Activated CD8-positive, alpha-beta memory T cell treated with anti-CD3 and anti-CD28 coated beads, Interleukin-2, amount 10 ng/mL, durations not matched to agents 7 days and 5 days (primary cell): ENCODE results near the gene ZNF26. TPM values are rescaled to one million over a fixed set of nuclear protein-coding genes. Genes with fewer than 3 reads are reported as not detected.
"Not testable (repeated sequence)": the region's sequence is repeated elsewhere in the genome, so short reads cannot be mapped to it uniquely, and the experiment has no call there.

Experiments used
- ATAC-seq: fragments of 150-1000 bp; cut with Tn5 transposase; one replicate; pipeline ENCODE4 v1.10.0; 2021; ENCODE audit warnings: moderate library complexity
- CTCF ChIA-PET: fragments of 350-600 bp; sonication (Branson Sonifier 250); formaldehyde crosslinking; loops from one replicate; lab custom pipeline; 2021; ENCODE audit warnings: antibody characterized with exemption; lab: Charles Lee
- DNase-seq: peaks from one replicate; pipeline ENCODE4 v3.0.0-alpha.2; 2020
- H3K27ac Mint-ChIP-seq: one replicate; pipeline ENCODE4 v1.8.0; 2021; ENCODE audit warnings: mild to moderate bottlenecking, mixed read lengths
- H3K27me3 Mint-ChIP-seq: one replicate; pipeline ENCODE4 v1.8.0; 2021; ENCODE audit warnings: mixed read lengths
- H3K36me3 Mint-ChIP-seq: one replicate; pipeline ENCODE4 v1.8.0; 2021; ENCODE audit warnings: mild to moderate bottlenecking, mixed read lengths
- H3K4me1 Mint-ChIP-seq: one replicate; pipeline ENCODE4 v1.8.0; 2021; ENCODE audit warnings: mixed read lengths
- H3K4me3 Mint-ChIP-seq: one replicate; pipeline ENCODE4 v1.8.0; 2021; ENCODE audit warnings: mild to moderate bottlenecking, moderate library complexity, mixed read lengths
- H3K9me3 Mint-ChIP-seq: one replicate; pipeline ENCODE4 v1.8.0; 2022; ENCODE audit warnings: low read depth, mixed read lengths
- total RNA-seq, 2 experiments: library from RNA; stranded (reverse); gene quantifications; one replicate each; pipeline ENCODE4 v1.2.3, GENCODE V29; 2021

The ZNF26 gene
- total RNA-seq, 2 experiments from 2014 or later: 14.6 to 22.1 TPM

DNA sequence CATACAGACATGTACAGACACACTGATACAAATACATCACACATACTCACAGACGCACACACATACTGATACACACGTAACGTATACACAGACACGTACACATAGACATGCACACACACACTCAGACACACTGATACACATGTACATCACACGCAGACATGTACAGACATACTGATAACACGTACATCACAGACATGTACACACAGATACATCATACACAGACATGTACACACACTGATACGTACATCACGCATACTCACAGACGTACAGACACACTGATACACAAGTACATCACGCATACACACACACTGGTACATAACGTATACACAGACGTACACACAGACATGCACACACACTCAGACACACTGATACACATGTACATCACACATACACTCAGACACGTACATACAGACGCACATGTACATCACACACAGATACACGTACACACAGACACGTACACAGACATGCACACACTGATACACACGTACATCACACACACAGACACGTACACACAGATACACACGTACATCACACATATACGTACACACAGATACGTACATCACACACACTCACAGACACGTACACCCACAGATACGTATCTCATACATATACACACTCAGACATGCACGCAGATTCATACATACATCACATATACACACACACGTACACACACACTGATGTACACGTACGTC lies 35.2 kb upstream of the ZNF26 start:
- H3K4me3 Mint-ChIP-seq: no peak overlapping the region
- H3K4me1 Mint-ChIP-seq: peaks cover 13% of the 10 kb centered on the region
- peaks cover 38% of the 10 kb centered on the region for H3K36me3 Mint-ChIP-seq
- DNase-seq (no peak), ATAC-seq (no peak)
- CTCF ChIA-PET: no interaction called here
- H3K9me3 Mint-ChIP-seq: peaks cover 21% of the 10 kb centered on the region
- H3K27ac Mint-ChIP-seq: no peak overlapping the region
- no peaks in the 10 kb centered on the region for H3K27me3 Mint-ChIP-seq

DNA sequence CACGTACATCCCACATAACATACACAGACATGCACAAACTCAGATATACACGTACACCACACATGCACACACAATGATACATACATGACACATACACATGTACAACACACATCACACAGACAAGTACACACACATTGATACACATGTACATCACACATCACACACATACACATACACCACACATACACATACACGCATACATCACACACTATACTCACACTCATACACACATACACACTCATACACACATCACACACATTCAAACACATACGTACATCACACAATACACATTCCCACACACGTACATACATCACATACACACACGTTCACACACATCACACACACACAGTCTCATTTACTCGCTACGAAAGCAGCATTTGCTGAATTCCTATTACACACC lies 34.5 kb upstream of the ZNF26 start:
- Mint-ChIP-seq H3K4me3 (no peak overlapping the region), H3K27ac (no peak overlapping the region), H3K36me3 (peaks cover 37% of the 10 kb centered on the region), H3K4me1 (peaks cover 15% of the 10 kb centered on the region), H3K9me3 (peaks cover 20% of the 10 kb centered on the region), H3K27me3 (no peaks in the 10 kb centered on the region)
- ATAC-seq (no peak), DNase-seq (no peak)
- CTCF ChIA-PET: no interaction called here

DNA sequence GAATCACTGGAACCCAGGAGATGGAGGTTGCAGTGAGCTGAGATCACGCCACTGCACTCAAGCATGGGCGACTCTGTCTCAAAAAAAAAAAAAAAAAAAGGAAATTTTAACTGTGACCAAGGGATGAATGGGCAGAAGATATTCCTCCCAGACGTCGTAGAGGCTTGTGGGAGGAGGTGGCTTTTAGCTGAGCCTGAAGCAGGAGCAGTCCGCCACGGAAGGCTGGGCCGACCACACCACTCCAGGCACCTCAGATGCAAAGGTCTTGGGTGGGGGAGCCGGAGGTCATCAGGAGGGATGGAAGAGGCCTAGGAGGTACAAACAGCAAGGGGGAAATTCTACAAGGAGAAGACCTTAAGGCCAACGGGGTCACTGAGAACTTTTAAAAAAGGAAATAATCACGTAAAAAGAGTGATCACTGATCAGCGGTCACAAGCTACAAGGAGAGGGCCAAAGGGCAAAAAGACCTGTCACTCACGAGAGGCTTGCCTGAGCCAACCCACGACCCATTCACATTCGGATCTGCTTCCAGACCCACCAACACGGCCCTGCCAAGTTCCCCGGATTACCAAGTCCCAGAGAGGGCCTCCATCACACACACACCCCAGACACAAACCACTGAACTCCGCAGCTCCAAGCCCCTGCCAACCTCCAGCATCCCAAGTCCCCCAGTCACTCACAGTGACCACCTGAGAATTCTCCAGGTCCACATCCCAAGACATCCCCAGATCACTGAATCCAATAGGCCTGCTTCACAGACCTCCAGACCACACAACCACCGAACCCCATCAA lies 33.6 kb upstream of the ZNF26 start:
- Mint-ChIP-seq H3K9me3 (peaks cover 21% of the 10 kb centered on the region), H3K36me3 (peaks cover 40% of the 10 kb centered on the region), H3K4me3 (no peak overlapping the region)

DNA sequence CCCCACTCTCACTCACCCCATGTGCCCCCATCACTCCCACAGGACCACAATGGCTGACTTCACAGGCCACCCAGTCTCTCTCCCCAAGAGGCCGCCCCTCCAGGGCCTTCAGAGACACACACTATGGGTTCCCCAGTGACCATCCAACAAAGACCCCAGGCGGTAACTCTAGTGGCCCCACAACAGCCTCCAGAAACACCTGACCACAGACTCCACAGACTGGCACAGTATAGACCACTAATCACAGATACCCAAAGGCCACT lies 33.1 kb upstream of the ZNF26 start:
- H3K36me3 Mint-ChIP-seq: peaks cover 37% of the 10 kb centered on the region
- ATAC-seq (no peak), DNase-seq (no peak)
- H3K9me3 Mint-ChIP-seq: peaks cover 18% of the 10 kb centered on the region
- H3K27me3 Mint-ChIP-seq: no peaks in the 10 kb centered on the region
- no peak overlapping the region for H3K4me3 Mint-ChIP-seq
- CTCF ChIA-PET: no interaction called here
- no peak overlapping the region for H3K27ac Mint-ChIP-seq
- H3K4me1 Mint-ChIP-seq: peaks cover 19% of the 10 kb centered on the region

More for the DNA sequence above, 33.6 kb upstream of the ZNF26 start:
- Mint-ChIP-seq H3K27ac (no peak overlapping the region), H3K27me3 (no peaks in the 10 kb centered on the region), H3K4me1 (peaks cover 19% of the 10 kb centered on the region)
- ATAC-seq: no peak
- DNase-seq: no peak
- CTCF ChIA-PET: no interaction called here

DNA sequence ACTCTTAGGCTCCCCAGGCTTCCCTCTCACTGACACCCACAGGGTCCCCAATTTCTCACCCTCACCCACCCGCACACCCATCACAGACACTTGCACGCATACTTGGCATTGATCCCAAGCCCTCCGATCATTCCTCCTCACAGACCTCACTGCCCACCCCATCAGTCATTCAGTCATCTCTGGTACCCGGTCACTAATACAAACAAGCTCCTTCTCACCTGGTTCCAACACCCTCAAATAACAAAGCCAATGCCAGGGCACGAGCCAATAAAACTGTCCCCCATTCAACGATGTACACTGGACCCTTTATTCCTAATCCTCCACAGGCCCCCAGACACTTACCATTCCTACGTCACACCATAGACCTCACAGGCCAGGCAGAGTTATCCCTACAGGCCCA lies 32.4 kb upstream of the ZNF26 start:
- H3K4me1 Mint-ChIP-seq: peaks cover 19% of the 10 kb centered on the region
- H3K9me3 Mint-ChIP-seq: peaks cover 13% of the 10 kb centered on the region
- H3K36me3 Mint-ChIP-seq: peaks cover 30% of the 10 kb centered on the region
- no peaks in the 10 kb centered on the region for H3K27me3 Mint-ChIP-seq
- DNase-seq (no peak), ATAC-seq (no peak)
- no peak overlapping the region for H3K4me3 Mint-ChIP-seq
- H3K27ac Mint-ChIP-seq: no peak overlapping the region
- CTCF ChIA-PET: no interaction called here

DNA sequence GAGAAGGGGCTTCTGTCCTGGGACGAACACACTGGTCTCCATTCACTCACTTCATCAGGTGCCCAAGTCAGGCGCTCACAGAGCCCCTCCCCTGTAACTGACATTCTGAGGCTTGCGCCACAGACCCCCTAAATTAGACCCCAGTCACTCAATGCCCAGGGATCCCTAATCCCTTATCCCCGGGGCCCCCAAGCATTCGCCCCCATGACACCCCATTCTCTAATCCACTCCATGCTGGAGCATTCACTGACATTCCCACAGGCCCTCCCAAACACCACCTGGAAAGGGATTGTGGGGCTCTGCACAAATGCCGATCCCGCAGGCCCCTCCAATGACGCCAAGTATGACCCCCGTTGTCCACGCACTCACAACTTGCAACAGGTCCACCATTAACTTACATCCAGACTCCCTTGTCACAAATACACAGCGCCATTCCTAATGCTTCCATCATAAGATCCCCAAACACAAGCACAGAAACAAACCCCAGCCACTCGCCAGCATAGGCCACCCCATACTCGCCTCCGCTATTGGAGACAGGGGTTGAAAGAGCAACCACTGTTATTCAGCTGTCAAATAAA lies 31.6 kb upstream of the ZNF26 start:
- peak overlapping the region; percentile 92 for H3K4me3 Mint-ChIP-seq
- H3K4me1 Mint-ChIP-seq: peaks cover 19% of the 10 kb centered on the region
- no peak for DNase-seq
- CTCF ChIA-PET: no interaction called here
- no peak for ATAC-seq
- H3K9me3 Mint-ChIP-seq: peaks cover 13% of the 10 kb centered on the region
- no peaks in the 10 kb centered on the region for H3K27me3 Mint-ChIP-seq
- peak overlapping the region; percentile 83 for H3K27ac Mint-ChIP-seq
- H3K36me3 Mint-ChIP-seq: peaks cover 24% of the 10 kb centered on the region

DNA sequence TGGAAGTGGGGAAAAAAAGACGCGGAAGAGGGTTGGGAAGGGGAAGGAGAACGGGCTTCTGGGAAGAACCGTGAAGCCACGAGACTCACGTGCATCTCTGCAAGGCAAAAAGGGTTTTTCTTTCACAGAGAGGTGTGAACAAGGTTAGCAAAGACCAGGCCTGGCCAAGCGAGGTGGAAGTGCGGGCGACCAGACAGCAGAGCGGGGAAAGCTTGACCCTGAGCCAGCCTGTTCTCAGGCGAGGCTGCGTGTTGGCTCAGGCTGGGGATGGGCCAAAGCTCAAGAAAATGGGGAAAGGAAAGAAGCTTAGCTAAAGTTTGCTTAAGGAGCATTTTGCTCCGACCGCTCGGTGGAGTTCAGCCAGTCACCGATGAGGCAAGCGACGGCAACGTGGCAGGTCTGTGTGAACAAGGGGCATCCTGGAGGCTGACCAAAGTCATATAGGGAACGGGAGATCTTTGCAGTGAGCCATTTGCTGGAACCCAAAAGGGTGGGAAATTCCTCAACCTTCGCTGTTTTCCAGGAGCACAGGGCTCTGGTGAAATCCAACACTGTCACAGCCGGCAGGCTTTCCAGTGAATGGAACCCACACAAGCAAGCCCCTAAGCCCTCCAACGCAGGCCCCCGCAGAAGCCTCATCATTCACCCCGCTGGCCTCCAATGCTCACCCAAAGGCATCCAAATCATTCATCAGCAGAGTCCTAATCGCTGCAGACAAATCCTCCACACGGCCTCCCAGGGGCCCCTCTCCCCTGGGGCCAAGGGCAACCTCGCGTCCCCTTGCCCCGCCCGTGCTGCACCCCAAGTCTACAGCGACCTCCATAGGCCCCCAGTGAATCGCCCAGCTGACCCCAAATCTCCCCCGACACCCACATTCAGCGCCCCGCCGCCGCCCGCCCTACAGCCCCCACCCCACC lies 30.8 kb upstream of the ZNF26 start:
- Mint-ChIP-seq H3K36me3 (peaks cover 24% of the 10 kb centered on the region), H3K27ac (peak overlapping the region; percentile 83), H3K4me1 (peaks cover 19% of the 10 kb centered on the region), H3K4me3 (peak overlapping the region; percentile 92), H3K27me3 (no peaks in the 10 kb centered on the region), H3K9me3 (peaks cover 12% of the 10 kb centered on the region)
- DNase-seq: peak; percentile 46
- peak; percentile 59 for ATAC-seq
- CTCF ChIA-PET: interaction anchor here (1.5 kb wide), 1 partner anchor 41 kb away, joined by 4 read pairs; no protein-coding TSS in a partner anchor

DNA sequence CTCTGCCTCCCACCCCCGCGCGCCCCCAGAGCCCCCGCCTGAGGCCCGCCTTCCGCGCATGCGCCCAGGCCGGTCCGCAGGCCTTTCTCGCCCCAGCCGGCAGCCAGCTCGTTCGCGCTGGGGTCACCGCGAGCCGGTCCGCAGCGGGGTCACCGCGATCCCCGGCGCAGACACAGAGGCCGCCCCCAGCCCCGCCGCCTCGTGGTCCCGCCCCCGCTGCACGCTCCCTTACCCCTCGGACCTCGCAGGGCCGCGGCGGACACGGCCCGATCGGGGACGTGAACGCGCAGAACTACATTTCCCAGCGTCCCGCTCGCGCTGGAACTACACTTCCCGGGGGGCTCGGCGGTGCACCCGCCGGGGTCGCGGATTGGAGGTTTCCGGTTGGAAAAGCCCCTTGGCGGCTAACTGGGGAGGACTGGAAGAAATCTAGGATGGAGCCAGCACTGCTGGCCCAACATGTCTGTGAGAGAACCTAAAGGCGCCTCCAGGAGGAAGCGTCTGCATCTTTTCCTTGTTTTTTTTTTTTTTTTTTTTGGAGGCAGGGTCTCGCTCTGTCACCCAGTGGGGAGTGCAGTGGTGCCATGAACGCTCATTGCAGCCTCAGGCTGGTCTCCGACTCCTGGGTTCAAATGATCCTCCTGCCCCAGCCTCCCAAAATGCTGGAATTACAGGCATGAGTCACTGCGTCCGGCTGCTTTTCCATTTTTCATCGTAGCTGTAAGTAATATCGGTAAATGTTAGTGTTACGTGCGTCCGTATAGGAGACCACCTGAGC lies 30.0 kb upstream of the ZNF26 start, which contains the start of gene ZNF605:
Gene ZNF605, minus strand, starts transcription at position 296 of the 778 bp plus-strand sequence. CDS start 10,671 bp downstream, outside the sequence.
- H3K27me3 Mint-ChIP-seq: no peaks in the 10 kb centered on the region
- peak within 1 kb of the TSS; percentile 88 for H3K27ac Mint-ChIP-seq
- peaks cover 28% of the 10 kb centered on the region for H3K36me3 Mint-ChIP-seq
- CTCF ChIA-PET: interaction anchor here (0.8 to 1.5 kb wide), 2 partner anchors 40 to 125 kb away, joined by 3 to 4 read pairs; no protein-coding TSS in a partner anchor
- peak; percentile 91 for DNase-seq
- H3K4me3 Mint-ChIP-seq: peak within 1 kb of the TSS; percentile 92
- peaks cover 19% of the 10 kb centered on the region for H3K4me1 Mint-ChIP-seq
- peak; percentile 94 for ATAC-seq
- peaks cover 14% of the 10 kb centered on the region for H3K9me3 Mint-ChIP-seq

DNA sequence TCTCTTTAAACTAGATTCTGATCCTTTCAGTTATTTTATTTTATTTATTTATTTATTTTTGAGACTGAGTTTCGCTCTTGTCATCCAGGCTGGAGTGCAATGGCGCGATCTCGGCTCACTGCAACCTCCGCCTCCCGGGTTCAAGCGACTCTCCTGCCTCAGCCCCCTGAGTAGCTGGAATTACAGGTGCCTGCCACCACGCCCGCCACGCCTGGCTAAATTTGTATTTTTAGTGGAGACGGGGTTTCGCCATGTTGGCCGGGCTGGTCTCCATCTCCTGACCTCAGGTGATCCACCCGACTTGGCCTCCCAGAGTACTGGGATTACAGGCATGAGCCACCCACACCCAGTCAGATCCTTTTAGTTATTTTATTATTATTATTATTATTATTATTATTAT lies 24.4 kb upstream of the ZNF26 start:
- CTCF ChIA-PET, H3K27me3 Mint-ChIP-seq, H3K4me1 Mint-ChIP-seq: not testable (repeated sequence)

DNA sequence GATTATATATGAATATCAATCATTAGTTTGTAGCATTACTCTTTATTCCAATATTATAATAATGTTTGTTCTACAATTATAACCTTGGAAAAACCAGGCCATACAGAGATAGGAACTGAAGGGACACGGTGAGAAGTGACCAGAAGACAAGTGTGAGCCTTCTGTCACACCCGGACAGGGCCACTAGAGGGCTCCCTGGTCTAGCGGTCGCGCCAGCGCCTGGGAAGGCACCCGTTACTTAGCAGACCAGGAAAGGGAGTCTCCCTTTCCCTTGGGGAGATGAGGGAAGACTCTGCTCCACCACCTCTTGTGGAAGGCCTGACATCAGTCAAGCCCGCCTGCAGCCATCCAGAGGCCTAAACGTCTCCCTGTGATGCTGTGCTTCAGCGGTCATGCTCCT lies 22.2 kb upstream of the ZNF26 start:
- CTCF ChIA-PET, H3K4me1 Mint-ChIP-seq, H3K4me3 Mint-ChIP-seq, H3K27ac Mint-ChIP-seq, ATAC-seq, DNase-seq, H3K27me3 Mint-ChIP-seq: not testable (repeated sequence)
- peaks cover 35% of the 10 kb centered on the region for H3K36me3 Mint-ChIP-seq
- peaks cover 23% of the 10 kb centered on the region for H3K9me3 Mint-ChIP-seq

More for the DNA sequence above, 24.4 kb upstream of the ZNF26 start:
- DNase-seq, H3K27ac Mint-ChIP-seq, H3K4me3 Mint-ChIP-seq, ATAC-seq: not testable (repeated sequence)
- peaks cover 35% of the 10 kb centered on the region for H3K36me3 Mint-ChIP-seq
- H3K9me3 Mint-ChIP-seq: peaks cover 17% of the 10 kb centered on the region

DNA sequence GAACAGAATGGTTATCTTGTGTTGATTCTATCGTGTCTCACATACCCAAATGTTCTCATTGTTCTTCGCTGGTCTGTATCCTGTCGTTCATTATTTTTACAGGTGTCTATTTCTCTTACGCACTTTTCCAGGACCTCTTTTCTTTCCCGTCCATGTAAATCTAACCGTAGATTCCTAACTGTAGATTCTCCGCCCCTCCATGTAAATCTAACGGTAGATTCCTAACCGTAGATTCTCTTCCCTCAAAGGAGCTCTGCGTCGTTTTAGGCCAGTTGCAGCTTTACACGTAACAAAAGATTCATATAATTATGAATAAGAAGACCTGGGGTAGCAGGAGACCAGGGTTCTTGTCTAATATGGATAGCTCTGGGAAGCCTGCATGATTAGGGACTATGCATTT lies 20.4 kb upstream of the ZNF26 start:
- ATAC-seq (no peak), DNase-seq (no peak)
- Mint-ChIP-seq H3K27me3 (no peaks in the 10 kb centered on the region), H3K27ac (no peak overlapping the region), H3K4me1 (no peaks in the 10 kb centered on the region), H3K4me3 (no peak overlapping the region), H3K36me3 (peaks cover 28% of the 10 kb centered on the region), H3K9me3 (peaks cover 21% of the 10 kb centered on the region)
- CTCF ChIA-PET: no interaction called here

DNA sequence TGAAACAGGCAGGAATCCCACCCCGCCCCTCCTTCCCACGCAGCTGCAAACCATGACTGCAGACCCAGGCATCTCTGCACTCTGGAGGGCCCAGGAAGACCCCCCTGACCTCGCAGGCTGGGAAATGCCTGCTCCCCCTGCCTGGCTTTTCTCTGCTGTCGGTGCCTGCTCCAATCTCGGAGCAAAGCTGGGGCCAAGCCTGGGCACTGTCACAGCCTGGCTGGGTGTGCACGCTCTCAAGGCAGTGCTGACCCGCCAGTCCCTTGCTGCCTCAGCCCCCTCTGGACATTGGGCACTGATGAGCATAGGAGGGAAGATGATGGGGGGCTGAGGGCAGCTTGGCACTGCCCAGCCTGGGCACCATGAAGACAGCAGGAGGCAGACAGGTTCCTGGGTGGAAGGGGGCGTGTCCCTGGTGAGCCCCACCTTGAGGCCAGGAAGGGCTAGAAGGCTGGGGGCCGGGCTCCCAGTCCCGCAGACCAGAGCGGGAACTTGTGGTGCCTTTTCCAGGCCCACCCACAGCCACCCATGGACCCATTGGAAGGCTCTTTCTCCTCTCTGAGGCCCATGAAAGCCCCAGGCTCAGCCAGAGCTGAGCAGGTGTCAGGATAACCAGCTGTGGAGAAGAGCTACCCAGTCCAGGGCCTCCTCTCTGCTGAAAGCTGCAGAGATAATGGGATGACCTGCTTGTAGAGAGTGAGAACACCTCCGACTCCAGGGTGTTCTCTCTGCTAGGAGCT lies 19.3 kb upstream of the ZNF26 start:
- DNase-seq: no peak
- CTCF ChIA-PET: no interaction called here
- Mint-ChIP-seq H3K36me3 (peaks cover 24% of the 10 kb centered on the region), H3K27ac (no peak overlapping the region), H3K4me3 (no peak overlapping the region), H3K27me3 (no peaks in the 10 kb centered on the region), H3K9me3 (peaks cover 22% of the 10 kb centered on the region), H3K4me1 (no peaks in the 10 kb centered on the region)
- no peak for ATAC-seq
